K562 (cell line): ENCODE results near the gene SRRT. TPM values are rescaled to one million over a fixed set of nuclear protein-coding genes. Genes with fewer than 3 reads are reported as not detected.

Experiments used
- BCLAF1 ChIP-seq, 2 experiments: fragments of 450-650 bp in 1 of 2; IDR thresholded peaks; 2 replicates each; pipeline ENCODE4 v1.6.1; 2011 to 2017; ENCODE audit warnings: low read depth in 2 of 2, antibody characterized with exemption in 1 of 2, borderline replicate concordance in 1 of 2, low read length in 1 of 2, mild to moderate bottlenecking in 1 of 2, mixed read lengths in 1 of 2; ENCODE audit not compliant: control insufficient read depth in 1 of 2
- BMI1 ChIP-seq: fragments of 150-350 bp; IDR thresholded peaks from 2 replicates; pipeline ENCODE4 v1.6.1; 2014; ENCODE audit warnings: low read length
- CC2D1A ChIP-seq: fragments of 450-650 bp; IDR thresholded peaks from 2 replicates; pipeline ENCODE4 v1.6.1; 2017; ENCODE audit warnings: mild to moderate bottlenecking
- E2F6 ChIP-seq, 2 experiments: IDR thresholded peaks; 2 replicates each; pipeline ENCODE4 v1.6.1; 2011; ENCODE audit warnings: borderline replicate concordance in 1 of 2, control low read depth in 1 of 2, low read depth in 1 of 2, low read length in 1 of 2, mild to moderate bottlenecking in 1 of 2, mixed read lengths in 1 of 2, moderate library complexity in 1 of 2; ENCODE audit not compliant: insufficient read depth in 1 of 2, insufficient read length in 1 of 2, poor library complexity in 1 of 2, severe bottlenecking in 1 of 2; ENCODE audit errors: extremely low read depth in 1 of 2
- ERF ChIP-seq: fragments of 450-650 bp; formaldehyde crosslinking; IDR thresholded peaks from 2 replicates; pipeline ENCODE4 v1.4.0; 2020; ENCODE audit warnings: mild to moderate bottlenecking, mixed read lengths
- ETS2 ChIP-seq: IDR thresholded peaks from 2 replicates; pipeline ENCODE4 v1.6.1; 2016; ENCODE audit warnings: borderline replicate concordance, missing genetic modification characterization, mild to moderate bottlenecking, moderate library complexity, missing compliant biosample characterization; ENCODE audit not compliant: poor library complexity, severe bottlenecking
- EZH2 ChIP-seq: IDR thresholded peaks from 2 replicates; pipeline ENCODE4 v1.6.1; 2012; ENCODE audit warnings: low read depth, mild to moderate bottlenecking, inconsistent platforms, low read length, borderline replicate concordance
- HOMEZ ChIP-seq: fragments of 250-450 bp; sonication (Bioruptor Pico); IDR thresholded peaks from 2 replicates; pipeline ENCODE4 v1.4.0; 2020; ENCODE audit warnings: mild to moderate bottlenecking, moderate library complexity
- NFE2 ChIP-seq: IDR thresholded peaks from 2 replicates; pipeline ENCODE4 v1.6.1; 2014; ENCODE audit warnings: antibody characterized with exemption, low read depth
- PHF20 ChIP-seq: fragments of 450-650 bp; IDR thresholded peaks from 2 replicates; pipeline ENCODE4 v1.6.1; 2018; ENCODE audit not compliant: partially characterized antibody
- POLR2G ChIP-seq: fragments of 200-400 bp; formaldehyde crosslinking; IDR thresholded peaks from 2 replicates; pipeline ENCODE4 v1.6.1; 2017; ENCODE audit warnings: low read depth, mild to moderate bottlenecking, antibody characterized with exemption, low read length, moderate library complexity
- RAD21 ChIP-seq, 2 experiments: fragments of 250-450 bp in 1 of 2; fragments of 450-650 bp in 1 of 2; sonication (Bioruptor Pico) in 1 of 2; formaldehyde crosslinking in 1 of 2; IDR thresholded peaks in 1 of 2; conservative IDR thresholded peaks in 1 of 2; 2 replicates each; pipeline versions ENCODE4 v1.4.0 to v1.8.0; 2020 to 2022; ENCODE audit warnings: mild to moderate bottlenecking in 2 of 2, moderate library complexity in 1 of 2
- RBM39 ChIP-seq: fragments of 200-400 bp; formaldehyde crosslinking; optimal IDR thresholded peaks from 2 replicates; pipeline ENCODE3; 2018; ENCODE audit warnings: low read depth, low read length
- YY1 ChIP-seq, 3 experiments: IDR thresholded peaks; 2 replicates each; pipeline ENCODE4 v1.6.1; 2011; ENCODE audit warnings: low read length in 2 of 3, mild to moderate bottlenecking in 2 of 3, moderate library complexity in 2 of 3, borderline replicate concordance in 1 of 3, control low read depth in 1 of 3, low read depth in 1 of 3; ENCODE audit not compliant: insufficient read depth in 3 of 3, insufficient replicate concordance in 2 of 3, control insufficient read depth in 1 of 3, insufficient read length in 1 of 3; ENCODE audit errors: extremely low read depth in 1 of 3
- ZNF431 ChIP-seq: sonication (generic); formaldehyde crosslinking; IDR thresholded peaks from 2 replicates; pipeline ENCODE4 v1.8.0; 2022; ENCODE audit warnings: mild to moderate bottlenecking, missing genetic modification reagents
- ZNF639 ChIP-seq, 2 experiments: fragments of 200-800 bp in 1 of 2; sonication (Bioruptor generic) in 1 of 2; sonication (generic) in 1 of 2; formaldehyde crosslinking in 1 of 2; IDR thresholded peaks in 1 of 2; conservative IDR thresholded peaks in 1 of 2; 2 replicates each; pipeline versions ENCODE4 v1.5.0 to v1.6.1; 2016 to 2020; ENCODE audit warnings: missing compliant biosample characterization in 1 of 2, missing genetic modification characterization in 1 of 2, missing genetic modification reagents in 1 of 2
- ZNF76 ChIP-seq: fragments of 250-450 bp; sonication (Bioruptor Pico); IDR thresholded peaks from 2 replicates; pipeline ENCODE4 v1.4.0; 2020; ENCODE audit warnings: mild to moderate bottlenecking, moderate library complexity, borderline replicate concordance
- polyA plus RNA-seq, 8 experiments: library from polyadenylated mRNA; depleted of rRNA in 4 of 8; stranded (reverse) in 5 of 8; unstranded in 3 of 8; fragments of >200 nt; fragmentation: Nextera tagmentation in 2 of 8; fragmentation: Illumina TruSeq in 1 of 8; extraction: Ambion mirVana in 2 of 8; extraction: Trizol in 1 of 8; gene quantifications; 2 replicates each; pipeline versions ENCODE4 v1.2.1 to v1.2.3, GENCODE V29; 2011 to 2014; ENCODE audit warnings: inconsistent platforms in 1 of 8, missing spikeins in 1 of 8
- total RNA-seq, 7 experiments: library from RNA; depleted of rRNA in 6 of 7; stranded (reverse); fragments of >200 nt in 6 of 7; fragmentation: Illumina TruSeq in 2 of 7; extraction: Trizol in 2 of 7; gene quantifications; 2 replicates each; pipeline versions ENCODE4 v1.2.1 to v1.2.3, GENCODE V29; 2011 to 2021; ENCODE audit warnings: low replicate concordance in 1 of 7

SRRT gene
- total and polyA plus RNA-seq, 9 of the 15 experiments (the other 6 are each of a cell fraction or from before 2014, with no cell fraction given), result 10.3 to 263 (median 84.4) TPM

- TF ChIP-seq ZNF639 (CRISPR knock-in tag; conservative IDR thresholded peaks at IDR 0.05 in 1 of 2, IDR thresholded peaks at IDR 0.05 in 1 of 2) (peak in 1 of 2 experiments; percentile 85; a peak in 1 of 4 replicates), RBM39 (no peak), BMI1 (no peak), HOMEZ (CRISPR knock-in tag) (no peak), EZH2 (no peak), NFE2 (peak; percentile 73), YY1 (IDR thresholded peaks at IDR 0.05; ENCODE audit: borderline replicate concordance in 1 of 3, control insufficient read depth in 1 of 3, extremely low read depth in 1 of 3, insufficient read depth in 3 of 3, insufficient read length in 1 of 3, insufficient replicate concordance in 2 of 3, low read depth in 1 of 3, low read length in 2 of 3) (peak in 1 of 3 experiments; percentile 82), ZNF431 (CRISPR knock-in tag) (no peak), CC2D1A (peak; percentile 39; the same call in 1 of the 2 replicates), POLR2G (peak; percentile 89), ETS2 (tag) (no peak), BCLAF1 (IDR thresholded peaks at IDR 0.05; ENCODE audit: borderline replicate concordance in 1 of 2, control insufficient read depth in 1 of 2, low read depth in 2 of 2, low read length in 1 of 2) (no peak), RAD21 (CRISPR knock-in tag; conservative IDR thresholded peaks at IDR 0.05 in 1 of 2, IDR thresholded peaks at IDR 0.05 in 1 of 2) (no peak), ERF (CRISPR knock-in tag) (no peak), PHF20 (no peak), E2F6 (IDR thresholded peaks at IDR 0.05; ENCODE audit: borderline replicate concordance in 1 of 2, extremely low read depth in 1 of 2, insufficient read depth in 1 of 2, insufficient read length in 1 of 2, low read depth in 1 of 2, low read length in 1 of 2, poor library complexity in 1 of 2, severe bottlenecking in 1 of 2) (peak; percentile 92 to 96), ZNF76 (CRISPR knock-in tag) (no peak)
Observed at GRCh38 chr7:100867040-100867775, 7.7 kb upstream of the SRRT start, which contains the start of gene TRIP6 (continued).
